ENCODE measurements around the gene MAPRE2.

MAPRE2 gene

DNA sequence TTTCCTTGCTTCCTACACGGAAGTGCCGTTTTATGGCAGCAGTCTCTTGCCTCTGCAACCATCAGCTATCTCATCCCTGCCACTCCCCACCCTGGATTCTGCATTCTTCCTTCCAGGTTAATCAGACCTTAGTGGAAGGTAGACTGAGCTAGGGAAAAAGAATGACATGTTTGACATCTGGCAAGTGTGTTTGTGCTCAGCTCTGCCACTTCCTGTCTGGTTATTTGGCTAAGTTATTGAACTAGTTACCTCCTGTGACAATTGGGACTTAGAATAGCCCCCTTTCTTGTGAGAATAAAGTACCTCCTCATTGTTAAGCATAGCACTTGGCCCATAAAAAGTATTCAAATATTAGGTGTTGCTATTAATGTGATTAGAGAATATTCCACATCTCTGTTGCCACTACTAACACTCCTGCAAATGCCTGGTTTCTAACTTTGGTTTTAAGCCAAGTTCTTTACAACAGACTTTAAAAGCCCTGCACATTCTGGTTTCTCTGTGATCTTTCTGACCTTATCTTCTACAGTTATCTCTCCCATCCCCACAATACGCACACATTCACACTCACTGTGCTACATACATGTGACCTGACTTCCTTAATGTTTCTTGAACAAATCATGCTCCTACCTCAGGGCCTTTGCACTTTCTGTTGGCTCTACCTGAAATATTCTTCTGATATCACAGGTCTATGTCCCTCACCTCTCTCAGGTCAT, 10.8 kb upstream of the MAPRE2 start:
- FAIRE-seq (no peak), DNase-seq (ENCODE audit: insufficient read length, low spot score) (no peak)

DNA sequence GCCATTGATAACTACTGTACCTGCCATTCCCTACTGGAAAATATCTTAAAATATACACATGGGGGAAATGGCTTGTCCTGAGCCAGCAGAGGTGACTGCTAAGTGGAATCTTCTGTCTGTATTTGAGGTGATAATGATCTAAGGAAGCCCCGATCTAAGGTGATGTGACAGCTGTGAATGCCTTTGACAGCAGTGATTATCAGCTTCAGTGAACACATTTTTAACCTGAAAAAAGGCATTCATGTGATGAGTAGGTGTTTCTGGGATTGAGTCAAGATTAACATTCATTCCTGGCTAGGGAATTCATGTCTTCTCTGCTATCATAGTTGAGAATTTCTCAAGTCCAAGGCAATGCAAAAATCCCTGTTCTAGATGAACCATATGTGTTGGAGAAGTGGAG, 9.1 kb upstream of the MAPRE2 start:
- FAIRE-seq (no peak), DNase-seq (ENCODE audit: insufficient read length, low spot score) (no peak)

DNA sequence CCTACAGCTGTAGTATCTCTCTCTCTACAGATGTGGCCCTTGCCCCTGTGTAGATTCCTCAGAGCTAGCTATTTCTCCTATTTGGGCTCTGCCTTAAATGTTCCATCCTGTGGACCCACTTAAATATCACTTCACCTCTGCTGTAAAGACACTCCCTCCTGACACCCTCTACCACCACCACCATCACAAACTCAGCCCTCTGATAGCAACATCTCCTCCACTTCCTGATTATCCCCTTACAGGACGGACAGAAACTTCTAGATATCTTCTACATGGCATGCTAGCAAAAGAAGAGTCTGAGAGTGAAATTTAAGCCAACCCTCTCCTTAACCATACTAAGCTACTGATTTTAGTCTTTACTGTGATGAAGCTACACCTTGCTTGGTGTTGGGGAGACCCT, 3.2 kb upstream of the MAPRE2 start:
- DNase-seq (ENCODE audit: insufficient read length, low spot score) (no peak), FAIRE-seq (no peak)

DNA sequence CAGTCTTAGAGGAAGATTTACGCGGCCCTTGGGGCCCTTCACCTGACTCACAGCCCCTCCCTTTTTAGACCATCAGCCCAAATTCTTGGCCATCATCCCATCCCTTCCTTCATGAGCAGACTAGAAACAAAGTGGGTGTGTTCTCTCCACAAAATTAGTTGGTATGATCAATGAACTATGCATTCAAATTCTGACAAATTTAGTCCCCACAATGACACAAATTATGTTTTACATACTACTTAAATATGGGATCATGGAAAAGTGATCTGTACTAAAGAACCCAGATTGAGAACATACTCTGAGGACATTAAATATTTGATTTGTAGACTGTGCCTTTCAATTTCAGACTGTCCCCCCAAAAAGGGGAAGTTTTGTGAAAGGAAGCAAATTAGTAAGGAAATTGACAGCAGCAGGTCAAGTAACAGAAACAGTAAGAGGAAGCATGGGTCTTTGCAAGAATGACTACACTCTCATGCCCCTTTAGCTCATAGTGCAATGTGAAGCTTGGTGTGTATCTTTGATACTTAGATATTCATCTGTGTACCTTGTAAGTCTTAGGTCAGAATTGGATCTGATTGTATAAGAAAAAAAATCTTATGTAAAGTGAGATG, 2.2 kb upstream of the MAPRE2 start:
- FAIRE-seq (no peak), DNase-seq (ENCODE audit: insufficient read length, low spot score) (no peak)

DNA sequence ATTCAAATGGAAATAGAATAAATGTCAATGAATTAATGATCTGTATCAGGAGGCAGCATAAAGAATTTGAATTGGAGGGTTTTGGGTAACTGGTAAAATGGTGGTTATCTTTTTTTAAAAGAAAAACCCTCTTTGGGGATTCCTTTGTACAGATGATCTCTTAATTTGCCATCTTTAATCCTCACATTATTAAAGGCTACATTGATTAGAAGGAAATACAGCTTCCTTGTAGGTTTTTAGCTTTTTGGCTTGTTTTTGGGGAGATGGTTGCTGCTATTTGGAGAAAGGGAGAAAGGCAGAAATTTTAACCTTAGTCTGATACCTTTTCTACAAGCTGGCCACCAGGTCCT, 600 bp upstream of the MAPRE2 start:
- no peak for FAIRE-seq
- no peak for DNase-seq (ENCODE audit: insufficient read length, low spot score)

DNA sequence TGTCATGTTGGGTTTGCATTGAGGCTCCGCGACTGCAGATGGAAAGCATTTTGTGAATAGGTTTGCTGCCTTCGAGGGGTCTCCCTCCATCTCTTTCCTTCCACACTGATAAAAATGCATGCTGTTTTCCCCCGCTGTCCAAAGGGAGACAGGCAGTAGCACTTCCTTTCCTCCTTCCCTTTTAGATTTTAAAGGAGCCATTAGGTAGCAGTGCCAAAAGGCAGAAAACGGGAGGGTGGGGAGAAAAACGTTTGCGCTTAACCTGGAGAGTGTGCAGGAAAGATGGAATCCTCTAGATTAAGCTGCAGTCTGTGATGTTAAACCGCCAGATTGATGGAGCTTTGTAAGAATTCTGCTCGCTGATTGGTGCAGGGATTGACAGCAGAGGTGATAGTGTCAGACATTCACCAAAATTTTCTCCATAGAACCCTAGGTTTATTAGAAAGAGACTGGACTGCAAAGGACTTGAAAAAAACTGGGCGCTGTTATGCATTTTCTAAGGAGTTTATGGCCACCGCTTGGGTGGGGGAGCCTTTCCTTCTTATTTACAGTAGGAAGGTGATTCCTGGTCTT, 688 bp downstream of the MAPRE2 start:
- DNase-seq (ENCODE audit: insufficient read length, low spot score) (no peak), FAIRE-seq (no peak)

DNA sequence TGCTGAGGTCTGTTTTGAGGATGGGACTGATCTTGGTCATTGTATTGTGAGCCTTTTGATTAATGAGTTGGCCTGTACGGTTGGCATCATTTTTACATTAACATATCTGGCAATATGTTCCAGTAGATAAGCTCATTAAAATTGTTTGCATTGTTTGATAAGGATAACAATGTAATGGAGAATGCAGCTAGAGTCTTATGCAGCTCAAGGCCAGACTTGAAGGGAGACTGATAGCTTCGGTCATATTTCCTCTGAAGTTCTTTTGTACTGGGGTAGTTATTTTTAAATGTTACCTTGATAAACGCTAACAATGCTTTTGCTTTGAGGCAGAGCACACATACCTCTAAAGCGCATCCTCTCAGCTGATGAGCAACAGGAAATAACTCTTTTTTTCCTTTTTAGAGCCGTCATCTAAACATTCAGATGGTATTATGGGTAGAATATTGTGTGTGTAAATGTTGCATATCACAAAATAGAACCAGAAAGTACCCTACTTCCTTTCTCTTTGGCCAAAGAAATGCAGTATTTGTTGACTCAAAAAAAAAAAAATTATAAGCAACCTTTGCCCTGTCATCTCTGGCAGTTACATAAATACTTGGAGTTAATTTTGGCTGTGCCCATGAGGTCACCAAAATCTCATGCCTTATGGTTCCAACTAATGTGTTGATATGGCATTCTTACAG, 1.3 kb downstream of the MAPRE2 start:
- FAIRE-seq (no peak), DNase-seq (ENCODE audit: insufficient read length, low spot score) (no peak)

DNA sequence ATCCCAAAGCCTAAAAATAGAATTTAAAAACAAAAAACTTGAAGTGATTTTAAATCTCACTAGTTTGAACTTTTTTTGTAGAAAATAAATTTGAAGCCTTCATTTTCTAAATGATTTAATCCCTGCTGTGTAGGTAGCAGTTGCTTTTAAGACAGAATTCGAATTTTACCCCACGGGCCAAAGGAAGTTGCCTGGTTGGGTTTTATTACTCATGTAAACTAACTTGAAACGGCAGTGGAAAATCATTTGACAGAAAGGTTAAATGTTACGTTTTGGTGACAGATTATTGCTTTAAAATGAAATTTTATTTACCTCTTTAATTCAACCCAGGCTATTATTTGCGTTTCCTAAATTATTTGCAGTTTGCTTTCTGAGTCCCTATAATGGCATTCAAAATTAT, 2.0 kb downstream of the MAPRE2 start:
- no peak for FAIRE-seq
- no peak for DNase-seq (ENCODE audit: insufficient read length, low spot score)

DNA sequence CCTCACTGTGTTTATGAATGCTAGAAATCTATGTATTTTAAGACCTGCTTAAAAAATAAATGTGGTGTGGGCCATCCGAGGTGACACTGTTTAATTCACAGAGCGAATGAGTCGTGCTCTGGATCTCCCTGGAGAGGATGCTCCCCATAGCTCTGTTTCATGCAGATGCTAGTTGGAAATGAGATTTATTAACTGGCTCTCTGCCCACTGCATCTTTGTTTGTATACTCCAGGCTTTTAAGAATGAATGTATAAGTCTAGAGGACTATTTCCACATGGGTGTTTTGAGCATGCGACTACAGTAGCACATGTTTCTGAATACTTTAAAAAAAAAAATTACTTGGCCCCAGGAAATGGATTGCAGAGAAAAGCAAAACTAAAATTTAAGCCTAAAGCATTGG, 3.9 kb downstream of the MAPRE2 start:
- DNase-seq (ENCODE audit: insufficient read length, low spot score) (no peak), FAIRE-seq (no peak)

DNA sequence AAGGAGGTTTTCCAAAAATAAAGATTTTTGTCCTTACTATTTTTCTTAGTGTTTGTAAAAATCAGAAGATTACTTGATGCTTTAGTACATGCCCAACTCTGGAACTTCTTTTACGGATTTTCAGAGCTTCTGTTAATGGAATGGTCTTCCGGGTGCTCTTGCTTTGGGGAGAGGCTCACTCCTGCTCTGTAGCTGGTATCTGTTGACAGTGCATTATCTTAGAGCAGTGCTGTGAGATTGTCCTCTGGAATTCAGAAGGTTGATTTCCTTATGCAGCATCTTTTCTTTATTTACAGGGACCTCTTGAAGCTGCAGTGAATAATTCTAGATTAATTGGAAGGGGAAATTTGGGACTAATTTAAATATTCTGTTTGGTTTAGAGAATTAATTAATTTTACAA, 4.6 kb downstream of the MAPRE2 start:
- DNase-seq (ENCODE audit: insufficient read length, low spot score): no peak
- no peak for FAIRE-seq

DNA sequence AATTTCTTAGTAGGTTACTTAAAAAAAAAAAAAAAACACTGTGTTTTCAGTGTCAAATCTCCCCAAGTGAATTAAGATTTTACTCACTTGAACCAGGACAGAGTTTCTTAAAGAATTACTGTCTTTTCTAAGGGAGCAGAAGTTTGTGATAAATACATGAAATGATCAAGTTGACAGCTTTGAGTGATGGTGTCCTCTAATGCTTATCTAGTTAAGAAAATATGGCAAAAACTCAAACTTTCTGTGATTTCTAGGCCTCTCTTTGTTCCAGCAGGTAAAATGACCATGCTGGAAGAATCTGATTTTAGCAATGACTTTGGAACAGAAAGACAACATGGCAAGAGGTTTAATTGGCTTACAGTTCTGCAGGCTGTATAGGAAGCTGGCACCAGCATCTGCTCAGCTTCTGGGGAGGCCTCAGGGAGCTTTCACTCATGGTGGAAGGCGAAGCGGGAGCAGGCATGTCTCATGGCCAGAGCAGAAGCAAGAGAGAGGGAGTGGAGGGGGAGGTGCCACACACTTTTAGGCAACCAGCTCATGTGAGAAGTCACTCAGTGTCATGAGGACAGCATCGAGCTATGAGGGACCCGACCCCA, 6.6 kb downstream of the MAPRE2 start:
- DNase-seq (ENCODE audit: insufficient read length, low spot score) (no peak), FAIRE-seq (no peak)

DNA sequence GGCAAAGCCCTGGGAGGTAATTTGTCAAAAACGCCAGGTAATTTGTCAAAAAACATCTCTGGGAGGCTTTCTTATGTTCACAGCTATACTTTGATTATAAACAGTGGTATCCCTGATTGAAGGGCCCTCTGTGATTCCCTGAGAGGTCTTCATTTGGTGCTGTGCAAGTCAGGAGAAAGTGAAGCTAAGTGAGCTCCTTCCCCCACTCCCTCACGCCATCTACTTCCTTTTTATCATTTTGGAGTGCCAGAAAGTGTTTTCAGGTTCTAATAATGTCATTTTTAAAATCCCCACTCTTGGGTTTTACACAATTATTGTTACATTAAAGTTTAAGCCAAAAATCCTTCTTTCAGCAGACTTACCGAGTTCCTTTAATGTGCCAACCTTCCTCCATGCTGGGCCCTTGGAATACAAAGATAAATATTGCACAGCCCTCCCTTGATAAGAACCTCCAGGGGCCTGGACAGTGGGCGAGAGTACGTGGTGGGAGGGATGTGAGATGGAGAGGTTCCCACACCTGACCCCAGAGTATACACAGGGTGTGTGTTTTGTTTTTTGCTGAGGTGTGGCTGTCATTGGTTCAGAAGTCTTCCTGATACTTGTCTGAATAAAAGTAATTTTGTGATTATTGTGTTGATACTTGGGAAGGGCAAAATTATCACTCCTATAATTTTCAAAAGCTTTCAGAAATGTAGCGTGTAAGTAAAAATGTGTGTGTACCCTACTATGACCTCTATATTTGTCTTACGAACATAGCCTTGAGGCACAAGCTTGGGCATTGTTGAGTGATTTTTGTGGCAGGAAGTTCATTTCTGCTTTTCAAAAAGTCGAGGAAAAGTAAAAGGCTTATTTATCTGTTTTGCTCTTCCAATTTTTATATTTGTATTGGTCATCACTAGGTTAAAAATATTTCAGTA, 8.2 kb downstream of the MAPRE2 start:
- DNase-seq (ENCODE audit: insufficient read length, low spot score): no peak

DNA sequence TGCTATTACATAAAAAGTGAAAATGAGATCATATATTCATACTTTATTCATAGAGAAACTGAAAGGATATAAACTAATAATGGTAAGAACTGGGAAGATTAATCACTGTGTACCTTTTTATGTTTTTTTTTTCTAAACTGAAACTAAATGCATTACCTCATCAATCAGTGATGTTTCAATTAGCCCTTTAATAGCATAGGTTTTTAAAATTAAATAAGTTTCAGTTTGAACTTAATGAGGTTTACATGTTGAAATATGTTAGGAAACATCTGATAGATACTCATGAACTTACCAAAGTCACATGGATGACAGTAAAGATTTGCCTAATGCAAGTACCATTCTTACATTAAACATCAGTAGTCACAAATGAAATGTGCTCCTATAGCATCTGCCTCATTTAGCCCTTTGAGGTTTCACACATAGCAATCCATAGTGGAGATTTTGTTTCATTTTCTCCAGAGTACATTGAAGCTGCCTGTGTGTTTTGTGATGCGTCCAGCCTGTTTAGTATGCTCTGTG, 8.9 kb downstream of the MAPRE2 start:
- no peak for FAIRE-seq
- DNase-seq (ENCODE audit: insufficient read length, low spot score): no peak

More for the DNA sequence above, 8.2 kb downstream of the MAPRE2 start:
- FAIRE-seq: no peak

DNA sequence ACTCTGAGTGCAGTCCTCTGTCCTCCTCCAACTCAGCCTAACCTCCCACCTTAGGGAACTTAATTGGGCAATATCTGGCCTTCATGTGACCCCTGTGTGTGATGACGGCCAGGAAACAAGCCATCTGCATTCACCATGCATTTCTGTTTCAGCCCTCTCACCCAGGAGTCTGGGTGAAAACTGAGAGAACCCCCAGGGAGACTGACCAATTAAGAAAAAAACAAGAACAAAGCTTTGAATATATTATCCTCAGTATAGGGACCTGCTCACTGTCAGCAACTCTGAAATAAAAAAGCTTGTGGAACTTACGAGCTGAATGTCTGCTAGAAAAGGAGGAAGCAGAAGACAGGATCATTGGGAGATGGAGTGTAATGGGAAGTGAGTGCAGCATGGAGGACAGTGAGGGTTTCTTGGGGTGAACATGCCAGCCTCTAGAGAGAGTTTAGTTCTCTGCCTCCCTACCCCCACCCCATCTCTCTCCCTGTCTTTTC, 9.5 kb downstream of the MAPRE2 start:
- DNase-seq (ENCODE audit: insufficient read length, low spot score) (no peak), FAIRE-seq (no peak)

DNA sequence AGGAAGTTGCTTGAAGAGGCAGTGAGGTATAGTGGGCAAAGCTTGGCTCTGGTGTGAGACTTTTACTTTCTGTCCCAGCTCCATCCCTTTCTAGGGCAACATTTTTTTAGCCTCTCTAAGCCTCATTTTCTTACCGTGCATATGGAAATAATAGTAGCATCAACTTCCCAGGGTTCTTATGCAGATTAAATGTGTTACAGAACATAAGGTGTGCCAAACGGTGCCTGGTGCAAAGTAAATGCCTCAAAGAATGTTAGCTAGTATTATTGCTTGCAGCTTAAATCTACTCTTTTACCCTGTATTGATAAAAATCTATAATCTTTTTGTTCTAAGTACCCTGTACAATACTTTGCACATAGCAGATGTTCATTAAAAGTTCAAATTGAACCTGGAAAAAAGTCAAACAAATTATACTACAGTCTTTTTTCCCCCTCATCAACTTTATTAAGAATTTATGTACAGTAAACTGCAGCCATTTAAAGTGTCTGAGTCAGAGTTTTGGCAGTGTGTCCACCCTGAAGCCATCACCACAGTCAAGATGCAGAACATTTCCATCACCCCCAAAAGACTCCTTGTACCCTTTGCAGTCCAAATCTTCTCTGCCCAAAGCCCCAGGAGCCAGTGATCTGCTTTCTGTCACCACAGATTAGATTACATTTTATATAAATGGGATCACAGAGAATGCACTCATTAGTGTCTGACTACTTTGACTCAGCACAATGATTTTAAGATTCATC, 10.6 kb downstream of the MAPRE2 start:
- DNase-seq (ENCODE audit: insufficient read length, low spot score) (no peak), FAIRE-seq (no peak)

DNA sequence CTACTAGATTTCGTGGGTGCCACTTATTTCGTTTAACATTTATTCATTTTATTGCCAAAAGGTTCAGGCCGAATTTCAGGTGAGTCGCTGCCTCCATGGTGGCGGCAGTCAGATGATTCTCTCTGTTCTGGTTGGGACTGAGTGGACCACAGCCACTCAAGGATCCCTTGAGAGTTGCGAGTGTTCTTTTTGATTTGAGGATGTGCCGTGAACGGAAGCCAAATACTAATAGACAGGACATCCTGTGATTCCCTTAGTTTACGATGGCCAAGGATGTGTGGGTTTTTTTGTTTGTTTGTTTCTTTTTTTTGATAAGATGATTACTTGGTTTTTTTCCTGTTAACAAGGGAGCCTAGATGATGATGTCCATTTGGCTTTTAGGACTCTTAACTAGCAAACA, 13.2 kb downstream of the MAPRE2 start:
- FAIRE-seq (no peak), DNase-seq (ENCODE audit: insufficient read length, low spot score) (no peak)

DNA sequence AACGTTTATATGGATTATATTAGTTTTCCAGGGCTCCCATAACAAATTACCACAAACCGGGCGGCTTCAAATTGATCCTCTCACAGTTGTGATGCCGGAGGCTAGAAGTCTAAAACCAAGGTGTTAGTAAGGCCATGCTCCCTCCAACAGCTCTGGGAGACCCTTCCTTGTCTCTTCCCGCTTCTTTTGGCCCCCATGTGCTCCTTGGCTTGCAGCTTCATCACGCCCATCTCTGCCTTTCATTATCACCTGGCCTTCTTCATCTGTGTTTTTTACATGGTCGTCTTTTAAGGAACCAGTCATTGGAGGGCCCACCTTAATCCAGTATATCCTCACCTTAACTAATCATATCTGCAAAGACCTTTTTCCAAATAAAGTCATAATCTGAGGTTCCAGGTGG, 13.9 kb downstream of the MAPRE2 start:
- FAIRE-seq (no peak), DNase-seq (ENCODE audit: insufficient read length, low spot score) (no peak)

DNA sequence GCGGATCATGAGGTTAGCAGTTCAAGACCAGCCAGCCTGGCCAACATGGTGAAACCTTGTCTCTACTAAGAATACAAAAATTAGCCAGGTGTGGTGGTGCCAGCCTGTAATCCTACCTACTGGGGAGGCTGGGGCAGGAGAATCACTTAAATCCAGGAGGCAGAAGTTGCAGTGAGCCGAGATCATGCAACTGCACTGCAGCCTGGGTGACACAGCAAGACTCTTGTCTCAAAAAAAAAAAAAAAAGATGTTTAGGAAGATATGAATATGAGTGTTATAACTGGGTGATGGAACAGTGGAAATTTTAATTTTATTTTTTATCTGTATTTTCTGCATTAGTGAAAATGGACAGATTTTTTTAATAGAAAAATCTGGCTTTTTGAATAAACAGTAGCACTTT, 14.5 kb downstream of the MAPRE2 start:
- no peak for FAIRE-seq
- no peak for DNase-seq (ENCODE audit: insufficient read length, low spot score)

DNA sequence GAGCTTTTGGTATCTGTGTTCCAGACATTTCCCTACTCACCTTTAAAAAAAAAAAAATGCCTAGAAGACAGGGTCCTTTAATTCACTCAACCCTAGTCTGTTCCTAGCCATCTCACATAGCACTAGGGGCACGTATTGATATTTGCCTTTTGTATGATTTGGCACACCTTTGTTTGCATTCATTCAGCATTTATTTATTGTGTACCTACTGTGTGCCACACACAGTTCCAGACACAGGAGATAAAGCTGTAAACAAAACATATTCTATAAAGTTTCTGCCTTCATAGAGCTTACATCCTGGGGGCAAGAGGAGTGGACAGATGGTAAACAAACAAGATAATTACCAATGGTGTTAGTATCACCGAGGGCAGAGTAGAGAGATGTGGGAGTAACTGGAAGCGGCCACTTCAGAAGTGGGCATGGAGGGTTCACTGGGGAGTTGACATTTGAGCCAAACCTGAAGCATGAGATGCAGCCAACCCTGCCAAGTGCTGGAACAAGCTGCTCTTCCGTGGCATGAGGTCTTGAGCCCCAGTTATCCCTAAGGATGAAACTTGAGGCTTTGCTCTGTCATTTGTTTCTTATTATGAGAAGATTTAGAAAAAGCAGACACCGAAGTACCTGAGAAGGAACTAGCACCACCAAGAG, 18.2 kb downstream of the MAPRE2 start:
- DNase-seq (ENCODE audit: insufficient read length, low spot score) (no peak), FAIRE-seq (no peak)

All from HTR-8/SVneo (cell line).